GM12874 (cell line): ENCODE data around the gene SNRPA1.
A peak's percentile ranks its signal among the peaks of the same experiment; 100 is the strongest.

Experiments
- TF ChIP-seq, protein P1 (sequence below): IDR thresholded peaks from 2 replicates; pipeline ENCODE4 v1.5.1; 2011; ENCODE audit warnings: low read depth, mild to moderate bottlenecking, control low read depth, low read length, moderate library complexity; ENCODE audit not compliant: insufficient read depth

SNRPA1 gene

DNA sequence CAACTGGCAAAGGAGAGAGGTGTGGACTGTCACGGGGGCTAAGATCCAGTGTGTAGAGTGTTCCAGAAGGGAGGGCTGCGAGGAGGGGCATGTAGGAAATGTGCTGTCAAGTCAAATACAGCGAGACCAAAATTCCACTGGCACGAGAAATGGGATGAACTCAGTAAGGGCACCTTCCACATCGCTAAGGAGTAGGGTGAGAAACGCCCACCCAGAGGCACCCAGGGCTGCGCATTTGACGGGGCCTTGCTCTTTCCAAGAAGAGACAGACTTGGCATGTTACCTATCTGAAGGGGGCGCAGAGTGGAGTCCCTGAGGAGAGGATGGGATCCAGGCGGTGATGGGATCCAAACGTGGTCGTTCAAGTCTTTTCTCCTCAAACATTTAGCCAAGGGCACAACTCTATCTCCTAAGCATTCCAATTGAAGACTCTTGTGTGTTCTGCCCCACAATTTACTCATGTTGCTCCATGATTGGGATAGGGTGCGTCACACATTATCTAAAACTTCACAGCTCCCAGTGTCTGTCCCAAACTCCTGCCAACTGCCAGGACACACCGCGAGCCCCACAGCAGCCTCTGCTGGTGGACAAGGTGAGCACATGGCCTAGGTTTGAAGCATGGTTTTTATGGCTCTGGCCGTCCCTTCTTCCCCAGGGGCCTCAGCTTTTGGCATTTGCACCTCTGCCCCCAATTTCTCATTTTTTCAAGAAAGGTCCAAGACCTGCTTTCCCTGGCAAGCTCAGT is 25.4 kb downstream of the SNRPA1 start:
- TF ChIP-seq, protein P1, sequence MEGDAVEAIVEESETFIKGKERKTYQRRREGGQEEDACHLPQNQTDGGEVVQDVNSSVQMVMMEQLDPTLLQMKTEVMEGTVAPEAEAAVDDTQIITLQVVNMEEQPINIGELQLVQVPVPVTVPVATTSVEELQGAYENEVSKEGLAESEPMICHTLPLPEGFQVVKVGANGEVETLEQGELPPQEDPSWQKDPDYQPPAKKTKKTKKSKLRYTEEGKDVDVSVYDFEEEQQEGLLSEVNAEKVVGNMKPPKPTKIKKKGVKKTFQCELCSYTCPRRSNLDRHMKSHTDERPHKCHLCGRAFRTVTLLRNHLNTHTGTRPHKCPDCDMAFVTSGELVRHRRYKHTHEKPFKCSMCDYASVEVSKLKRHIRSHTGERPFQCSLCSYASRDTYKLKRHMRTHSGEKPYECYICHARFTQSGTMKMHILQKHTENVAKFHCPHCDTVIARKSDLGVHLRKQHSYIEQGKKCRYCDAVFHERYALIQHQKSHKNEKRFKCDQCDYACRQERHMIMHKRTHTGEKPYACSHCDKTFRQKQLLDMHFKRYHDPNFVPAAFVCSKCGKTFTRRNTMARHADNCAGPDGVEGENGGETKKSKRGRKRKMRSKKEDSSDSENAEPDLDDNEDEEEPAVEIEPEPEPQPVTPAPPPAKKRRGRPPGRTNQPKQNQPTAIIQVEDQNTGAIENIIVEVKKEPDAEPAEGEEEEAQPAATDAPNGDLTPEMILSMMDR: peak; percentile 52

DNA sequence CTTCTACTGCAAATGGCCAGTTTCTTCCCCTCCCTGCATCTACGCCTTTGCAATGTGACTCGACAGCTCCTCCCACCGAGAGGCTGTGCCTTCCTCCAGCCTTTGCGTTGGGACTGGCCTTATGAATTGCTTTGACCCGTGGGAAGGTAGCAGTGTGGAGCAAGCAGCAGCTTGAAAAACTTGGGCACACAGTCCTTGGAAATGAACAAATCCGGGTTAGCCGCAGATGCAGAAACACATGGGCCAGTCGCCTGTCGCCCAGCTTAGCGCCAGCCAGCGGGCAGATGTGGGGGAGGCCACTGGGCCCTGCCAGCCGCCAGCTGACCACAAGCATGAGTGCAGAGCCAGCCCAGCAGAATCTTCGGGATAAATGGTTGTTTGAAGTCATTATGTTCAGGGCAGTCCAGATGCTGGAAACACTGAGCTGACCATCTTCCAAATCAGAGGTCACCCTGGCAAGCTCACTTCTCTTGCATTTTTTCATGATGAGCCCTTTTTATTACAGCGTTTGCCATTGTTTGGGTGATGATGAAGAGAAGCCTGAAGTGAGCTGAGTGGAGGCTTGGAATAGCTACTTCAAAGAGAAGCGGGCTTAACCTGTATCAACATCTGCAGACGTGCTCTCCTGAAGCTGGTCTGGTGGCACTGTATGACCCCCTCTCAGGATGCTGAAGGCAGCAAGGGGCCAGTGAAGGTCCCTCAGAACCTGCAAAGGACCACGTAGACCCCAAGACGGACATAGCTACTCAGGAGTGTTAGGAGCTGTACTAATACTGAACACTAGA is 27.5 kb downstream of the SNRPA1 start:
- TF ChIP-seq, protein P1: no peak

DNA sequence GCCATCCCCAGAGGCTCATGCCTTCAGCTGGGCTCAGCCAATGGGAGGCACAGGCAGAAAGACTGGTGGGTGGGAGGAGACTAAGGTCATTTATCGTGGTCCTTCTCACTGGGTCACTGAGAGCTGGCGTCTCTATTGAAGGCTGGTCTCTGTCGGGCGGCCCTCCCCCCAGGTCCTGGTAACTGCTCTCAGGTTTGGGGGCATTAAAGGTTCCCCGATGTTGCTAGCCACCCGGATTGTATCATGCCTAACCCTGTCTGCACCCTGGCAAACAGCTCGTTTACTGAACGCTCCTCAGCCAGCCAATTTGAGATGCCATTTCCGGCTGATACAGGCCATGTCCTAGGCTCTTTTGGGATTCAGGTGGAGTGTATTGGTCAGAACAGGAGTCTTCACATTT is 28.3 kb downstream of the SNRPA1 start:
- TF ChIP-seq, protein P1: no peak

DNA sequence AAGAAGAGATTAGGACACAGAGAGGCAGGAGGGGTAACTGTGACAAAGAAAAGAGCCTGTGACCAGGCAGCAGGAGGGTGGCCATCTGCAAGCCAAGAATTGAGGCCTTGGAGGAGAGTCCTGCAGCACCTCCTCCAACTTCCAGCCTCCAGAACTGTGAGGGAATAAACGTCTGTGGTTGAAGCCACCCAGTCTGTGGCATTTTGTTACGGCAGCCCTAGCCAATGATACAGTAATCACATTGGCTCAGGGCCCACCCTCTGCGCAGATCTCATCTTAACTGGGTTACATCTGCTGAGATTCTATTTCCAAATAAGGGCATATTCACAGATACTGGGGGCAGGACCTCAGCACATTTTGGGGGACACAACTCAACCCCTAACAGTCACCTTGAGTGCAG is 29.0 kb downstream of the SNRPA1 start:
- TF ChIP-seq, protein P1: no peak

DNA sequence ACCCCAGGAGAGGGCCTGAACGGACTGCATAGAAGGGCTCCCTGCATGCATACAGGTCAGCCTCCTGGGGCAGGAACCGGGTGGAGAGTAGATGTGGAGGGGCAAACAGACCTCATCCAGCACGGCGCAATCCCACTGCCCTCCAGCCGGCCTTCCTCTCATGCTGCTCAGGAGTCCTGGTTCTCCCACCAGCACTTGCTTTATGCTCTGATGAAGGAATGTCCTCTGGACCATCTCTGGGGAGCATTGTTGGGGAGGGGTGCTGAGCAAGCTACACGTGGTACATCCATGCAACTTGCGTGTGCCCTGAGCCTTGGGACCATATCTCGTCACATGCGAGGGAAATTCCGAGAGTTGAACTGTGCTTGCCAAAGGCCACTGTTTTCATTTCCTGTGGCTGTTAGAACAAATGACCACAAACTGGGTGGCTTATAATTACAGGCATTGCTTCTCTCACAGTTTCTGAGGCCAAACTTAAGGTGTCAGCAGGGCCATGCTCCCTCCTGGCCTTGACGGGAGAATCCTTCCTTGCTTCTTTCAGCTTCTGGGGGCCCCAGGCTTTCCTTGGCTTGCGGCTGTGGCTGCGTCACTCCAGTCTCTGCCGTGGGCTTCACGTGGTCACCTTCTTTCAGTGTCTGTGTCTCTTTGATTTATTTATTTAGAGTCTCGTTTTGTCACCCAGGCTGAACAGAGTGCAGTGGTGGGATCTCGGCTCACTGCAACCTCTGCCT is 30.0 kb downstream of the SNRPA1 start:
- TF ChIP-seq, protein P1: no peak

DNA sequence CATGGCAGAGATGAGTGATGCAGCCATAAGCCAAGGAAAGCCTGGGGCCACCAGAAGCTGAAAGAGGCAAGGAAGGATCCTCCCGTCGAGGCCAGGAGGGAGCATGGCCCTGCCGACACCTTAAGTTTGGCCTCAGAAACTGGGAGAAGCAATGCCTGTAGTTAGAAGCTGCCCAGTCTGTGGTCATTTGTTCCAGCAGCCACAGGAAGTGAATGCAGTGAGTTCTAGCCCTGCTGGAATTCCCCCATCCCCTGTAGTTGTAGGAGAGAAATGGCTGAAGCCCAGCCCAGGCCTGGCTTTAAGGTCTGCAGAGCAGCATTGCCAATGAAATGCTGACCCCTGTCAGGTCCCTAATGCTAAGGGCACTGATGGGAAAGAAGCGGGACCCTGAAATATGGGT is 31.0 kb downstream of the SNRPA1 start:
- TF ChIP-seq, protein P1: no peak

DNA sequence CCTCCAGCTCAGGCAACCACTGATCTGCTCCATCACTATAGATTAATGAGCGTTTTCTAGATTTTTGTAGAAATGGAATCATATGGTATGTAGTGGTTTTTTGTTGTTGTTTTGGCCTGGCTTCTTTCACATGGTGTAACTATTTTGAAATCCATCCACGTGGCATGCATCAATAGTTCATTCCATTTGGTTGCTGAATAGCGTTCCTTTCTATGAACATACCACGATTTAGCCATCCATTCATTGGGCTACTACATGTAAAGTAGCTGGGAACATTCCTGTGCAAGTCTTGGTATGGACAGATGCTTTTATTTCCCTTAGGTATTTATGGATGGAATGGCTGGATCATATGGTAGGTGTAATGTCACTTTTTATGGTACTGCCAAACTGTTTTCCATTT is 32.5 kb downstream of the SNRPA1 start:
- TF ChIP-seq, protein P1: no peak
